Kidney (tissue), 14 donors: Measurements from ENCODE around the gene P2RX2. TPM values are rescaled to one million over a fixed set of nuclear protein-coding genes. Genes with fewer than 3 reads are reported as not detected.

ENCODE experiments used
- DNase-seq, 5 donors: peaks; one replicate each; pipeline ENCODE4 v3.0.0-alpha.2; 2013 to 2020
- FAIRE-seq: peaks from 2 replicates; lab custom pipeline; 2012; peaks lifted over from hg19 to GRCh38; lab: Jason Lieb, UNC
- H3K27ac ChIP-seq, 2 donors: one replicate each; pipeline ENCODE4 v1.7.0; 2013; ENCODE audit warnings: low read depth in 2 of 2, low read length in 2 of 2, inconsistent platforms in 1 of 2
- H3K27me3 ChIP-seq: one replicate; pipeline ENCODE4 v1.7.1; 2013; ENCODE audit warnings: low read length, inconsistent platforms; ENCODE audit not compliant: control insufficient read depth, insufficient read depth
- H3K36me3 ChIP-seq, 3 donors: one replicate each; pipeline versions ENCODE4 v1.7.0 to v1.7.1; 2013; ENCODE audit warnings: low read length in 3 of 3, control low read depth in 1 of 3, inconsistent platforms in 1 of 3; ENCODE audit not compliant: insufficient read depth in 3 of 3, control insufficient read depth in 2 of 3
- H3K4me1 ChIP-seq, 3 donors: one replicate each; pipeline versions ENCODE4 v1.7.0 to v1.7.1; 2013; ENCODE audit warnings: low read length in 3 of 3, inconsistent platforms in 1 of 3, low read depth in 1 of 3; ENCODE audit not compliant: control insufficient read depth in 2 of 3, insufficient read depth in 2 of 3
- H3K4me3 ChIP-seq, 3 donors: one replicate each; pipeline versions ENCODE4 v1.7.0 to v1.8.1; 2013; ENCODE audit warnings: low read length in 3 of 3, control low read depth in 1 of 3, inconsistent platforms in 1 of 3
- H3K9ac ChIP-seq, 3 donors: one replicate each; pipeline versions ENCODE4 v1.7.0 to v1.7.1; 2013; ENCODE audit warnings: low read length in 3 of 3, control low read depth in 1 of 3, inconsistent platforms in 1 of 3
- H3K9me3 ChIP-seq, 3 donors: one replicate each; pipeline versions ENCODE4 v1.7.0 to v1.7.1; 2013; ENCODE audit warnings: low read length in 3 of 3, control low read depth in 1 of 3, inconsistent platforms in 1 of 3; ENCODE audit not compliant: control insufficient read depth in 2 of 3, insufficient read depth in 1 of 3
- intact Hi-C: fragments of 100-400 bp; cut with DNase I; formaldehyde crosslinking; loops from one replicate; pipeline ENCODE4 v1.11.1; 2022
- polyA plus RNA-seq: library from polyadenylated mRNA; stranded (reverse); fragments of 350-450 nt; fragmentation: Illumina TruSeq; extraction: RNeasy Lipid Tissue Mini Kit (QIAGEN cat#74804); gene quantifications from one replicate; pipeline ENCODE4 v1.2.3, GENCODE V29; 2014; ENCODE audit warnings: low read depth, low replicate concordance; ENCODE audit not compliant: insufficient read depth
- total RNA-seq: library from RNA; stranded (reverse); fragmentation: NEBNext Ultra II Directional; extraction: Animal tissue kit (Norgen Biotek cat#: 25700); gene quantifications from one replicate; pipeline ENCODE4 v1.2.1, GENCODE V29; 2021
- TF ChIP-seq, protein P1 (sequence below): IDR thresholded peaks from 3 replicates; pipeline ENCODE4 v1.5.1; 2012; ENCODE audit warnings: mild to moderate bottlenecking, moderate library complexity, borderline replicate concordance; ENCODE audit not compliant: insufficient read depth; ENCODE audit errors: extremely low read depth
- donor health status: control.
- donor health status: control.
- donor health status: control.
- donor health status: control.
- donor health status: control.
- donor health status: DM: yes; HTN: yes; CAD: no.
- donor health status: Normal renal cell carcinoma (clear cell type).

Gene P2RX2
- total and polyA plus RNA-seq, 2 donors from 2014 or later, result 0.19 to 0.37 TPM

DNA sequence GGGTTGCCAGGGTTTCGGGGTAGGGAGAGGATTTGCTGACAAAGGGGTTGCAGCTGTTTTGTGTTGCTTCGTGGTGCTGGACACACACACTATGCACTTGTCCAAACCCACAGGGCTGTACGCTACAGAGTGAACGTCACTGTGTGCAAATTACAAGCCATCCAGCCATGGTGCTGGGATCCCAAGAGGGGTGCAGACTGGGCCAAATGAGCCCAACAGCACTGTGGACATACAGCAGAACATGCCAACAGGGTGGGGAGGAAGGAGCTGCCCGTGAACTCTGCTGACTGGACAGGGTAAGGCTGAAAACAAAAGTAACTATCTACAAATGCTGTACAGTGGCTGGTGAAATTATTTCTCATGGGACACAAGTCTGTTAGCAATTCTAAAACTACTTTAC lies 43.4 kb downstream of the P2RX2 start:
- Histone ChIP-seq H3K4me1 (no peaks in the 10 kb centered on the region), H3K27ac (no peak overlapping the region), H3K4me3 (no peak overlapping the region), H3K36me3 (peaks cover 10 to 43% (median 18%) of the 10 kb centered on the region in 3 donors), H3K9me3 (no peaks in the 10 kb centered on the region), H3K9ac (no peak overlapping the region), H3K27me3 (no peaks in the 10 kb centered on the region)
- intact Hi-C loops, result no loop called here
- FAIRE-seq (no peak), DNase-seq (no peak)
- TF ChIP-seq, protein P1, sequence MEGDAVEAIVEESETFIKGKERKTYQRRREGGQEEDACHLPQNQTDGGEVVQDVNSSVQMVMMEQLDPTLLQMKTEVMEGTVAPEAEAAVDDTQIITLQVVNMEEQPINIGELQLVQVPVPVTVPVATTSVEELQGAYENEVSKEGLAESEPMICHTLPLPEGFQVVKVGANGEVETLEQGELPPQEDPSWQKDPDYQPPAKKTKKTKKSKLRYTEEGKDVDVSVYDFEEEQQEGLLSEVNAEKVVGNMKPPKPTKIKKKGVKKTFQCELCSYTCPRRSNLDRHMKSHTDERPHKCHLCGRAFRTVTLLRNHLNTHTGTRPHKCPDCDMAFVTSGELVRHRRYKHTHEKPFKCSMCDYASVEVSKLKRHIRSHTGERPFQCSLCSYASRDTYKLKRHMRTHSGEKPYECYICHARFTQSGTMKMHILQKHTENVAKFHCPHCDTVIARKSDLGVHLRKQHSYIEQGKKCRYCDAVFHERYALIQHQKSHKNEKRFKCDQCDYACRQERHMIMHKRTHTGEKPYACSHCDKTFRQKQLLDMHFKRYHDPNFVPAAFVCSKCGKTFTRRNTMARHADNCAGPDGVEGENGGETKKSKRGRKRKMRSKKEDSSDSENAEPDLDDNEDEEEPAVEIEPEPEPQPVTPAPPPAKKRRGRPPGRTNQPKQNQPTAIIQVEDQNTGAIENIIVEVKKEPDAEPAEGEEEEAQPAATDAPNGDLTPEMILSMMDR, result no peak

DNA sequence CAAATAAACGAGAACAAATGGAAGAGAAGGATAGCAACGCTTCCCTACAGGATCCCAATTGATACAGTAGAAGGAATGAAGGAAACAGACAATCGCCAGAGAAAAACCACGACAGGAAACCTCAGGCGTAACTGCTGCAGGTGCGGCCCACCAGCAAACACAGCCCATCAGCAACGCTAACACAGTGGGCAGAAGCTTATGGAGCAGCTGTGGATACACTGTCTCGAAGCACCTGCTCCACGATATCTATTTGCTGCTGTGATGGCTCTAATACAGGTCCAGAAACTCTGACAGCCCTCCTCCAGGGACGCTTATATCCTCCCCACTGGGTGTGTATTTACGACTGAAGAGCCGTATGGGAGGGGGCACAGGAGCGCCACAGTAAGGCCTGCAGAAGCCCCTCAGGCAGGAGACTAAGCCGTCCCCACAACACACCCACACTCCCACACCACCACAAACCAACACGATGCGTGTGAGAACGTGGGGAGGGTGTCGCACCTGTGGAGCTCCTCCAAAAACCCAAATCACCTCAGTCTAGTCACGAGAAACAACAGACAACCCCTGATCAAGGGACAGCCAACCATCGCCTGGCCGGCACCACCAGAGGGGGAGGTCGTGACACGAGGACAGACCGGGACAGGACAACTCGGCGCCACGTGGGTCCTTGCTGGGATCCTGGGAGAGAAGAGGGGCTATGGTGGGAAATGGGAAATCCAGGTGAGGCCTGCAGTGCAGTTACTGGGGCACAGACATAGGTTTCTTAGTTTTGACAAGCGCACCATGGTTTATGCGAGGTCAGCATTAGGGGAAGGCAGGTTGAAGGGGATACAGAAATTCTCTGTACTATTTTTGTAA lies 44.6 kb downstream of the P2RX2 start:
- intact Hi-C loops, result no loop called here
- TF ChIP-seq, protein P1, result no peak
- Histone ChIP-seq H3K4me1 (no peaks in the 10 kb centered on the region), H3K27me3 (no peaks in the 10 kb centered on the region), H3K9ac (no peak overlapping the region), H3K27ac (no peak overlapping the region), H3K36me3 (peaks cover 9 to 37% (median 20%) of the 10 kb centered on the region in 3 donors), H3K4me3 (no peak overlapping the region), H3K9me3 (no peaks in the 10 kb centered on the region)
- FAIRE-seq (no peak), DNase-seq (no peak)

DNA sequence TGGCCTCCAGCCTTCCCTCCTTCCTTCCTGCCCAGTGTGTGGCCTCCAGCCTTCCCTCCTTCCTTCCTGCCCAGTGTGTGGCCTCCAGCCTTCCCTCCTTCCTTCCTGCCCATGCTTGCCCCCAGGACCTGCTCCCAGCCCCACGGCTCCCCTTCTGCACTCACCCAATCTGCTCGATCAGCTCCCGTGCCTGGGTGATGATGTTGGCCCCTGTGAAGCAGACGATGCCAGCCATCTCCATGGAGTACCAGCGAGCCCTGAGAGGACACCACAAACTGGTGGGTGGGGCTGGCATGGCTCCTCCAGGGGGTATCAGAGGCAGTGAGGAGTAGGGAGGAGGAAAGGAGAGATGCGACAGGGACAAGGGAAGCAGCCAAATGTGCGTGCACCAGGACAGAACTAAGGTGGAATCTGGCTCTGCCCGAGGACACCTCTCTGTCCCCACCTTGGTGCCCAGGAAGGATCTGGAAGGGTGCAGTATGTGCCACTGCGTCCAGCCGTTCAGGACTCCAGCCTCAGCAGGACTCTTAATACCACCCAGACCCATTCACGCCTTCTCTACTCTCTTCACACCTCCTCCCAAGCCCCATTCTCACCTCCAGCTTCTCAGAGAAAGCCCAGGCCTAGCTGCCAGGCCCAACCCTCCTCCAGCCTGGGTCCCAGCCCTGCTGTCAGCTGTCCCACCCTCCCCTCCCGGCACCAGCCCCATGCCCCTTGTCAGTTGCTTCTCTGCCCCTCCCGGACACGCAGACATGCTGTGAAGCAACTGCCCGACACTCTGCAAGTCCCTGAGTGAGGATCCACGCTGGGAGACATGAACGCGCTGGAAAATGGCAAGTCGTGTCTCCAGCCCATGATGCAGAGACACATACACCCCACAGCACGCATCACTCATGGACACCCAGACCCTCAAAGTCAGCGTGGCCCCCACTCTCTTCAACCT lies 45.9 kb downstream of the P2RX2 start:
- intact Hi-C loops, result no loop called here
- H3K9ac ChIP-seq, result no peak overlapping the region
- H3K4me3 ChIP-seq, result no peak overlapping the region
- H3K27ac ChIP-seq, result no peak overlapping the region
- TF ChIP-seq, protein P1, result no peak
- peaks cover 5 to 32% (median 14%) of the 10 kb centered on the region in 3 donors for H3K36me3 ChIP-seq
- no peaks in the 10 kb centered on the region for H3K4me1 ChIP-seq
- FAIRE-seq (no peak), DNase-seq (no peak)
- no peaks in the 10 kb centered on the region for H3K27me3 ChIP-seq
- no peaks in the 10 kb centered on the region for H3K9me3 ChIP-seq
